SK-N-SH treated with all-trans-retinoic acid at 6 μM for 48 hours (cell line): Measurements from ENCODE around the gene ADAMTSL3.

Experiments
- ARNTL ChIP-seq: fragments of 450-650 bp; formaldehyde crosslinking; IDR thresholded peaks from 2 replicates; pipeline ENCODE4 v1.5.0; 2020; ENCODE audit warnings: low read depth, mild to moderate bottlenecking, moderate library complexity, borderline replicate concordance
- TF ChIP-seq, protein P1 (sequence below): fragments of 250-450 bp; sonication (Bioruptor Pico); IDR thresholded peaks from 2 replicates; pipeline ENCODE4 v1.8.0; 2020; ENCODE audit warnings: mild to moderate bottlenecking, moderate library complexity, borderline replicate concordance

DNA sequence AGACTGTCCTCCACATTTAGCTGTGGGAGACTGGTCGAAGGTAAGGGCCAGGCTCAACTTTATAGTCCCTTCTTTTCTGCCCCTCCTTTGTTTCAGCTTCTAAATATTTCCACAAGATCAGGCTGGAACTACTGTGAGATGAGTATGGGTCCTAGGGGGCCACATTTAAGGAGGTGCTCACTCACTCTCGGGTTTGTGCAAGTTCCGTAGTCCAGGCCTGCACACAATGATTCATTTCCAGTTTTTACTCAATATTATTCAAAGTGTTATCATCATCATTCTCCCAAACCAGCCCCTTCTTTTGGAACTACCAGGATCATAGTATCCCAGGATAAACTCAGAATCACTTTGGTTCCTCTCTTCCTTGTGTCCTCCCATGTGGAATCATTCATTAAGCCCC is 289.1 kb downstream of the ADAMTSL3 start:
- no peak for TF ChIP-seq ARNTL
- TF ChIP-seq, protein P1, sequence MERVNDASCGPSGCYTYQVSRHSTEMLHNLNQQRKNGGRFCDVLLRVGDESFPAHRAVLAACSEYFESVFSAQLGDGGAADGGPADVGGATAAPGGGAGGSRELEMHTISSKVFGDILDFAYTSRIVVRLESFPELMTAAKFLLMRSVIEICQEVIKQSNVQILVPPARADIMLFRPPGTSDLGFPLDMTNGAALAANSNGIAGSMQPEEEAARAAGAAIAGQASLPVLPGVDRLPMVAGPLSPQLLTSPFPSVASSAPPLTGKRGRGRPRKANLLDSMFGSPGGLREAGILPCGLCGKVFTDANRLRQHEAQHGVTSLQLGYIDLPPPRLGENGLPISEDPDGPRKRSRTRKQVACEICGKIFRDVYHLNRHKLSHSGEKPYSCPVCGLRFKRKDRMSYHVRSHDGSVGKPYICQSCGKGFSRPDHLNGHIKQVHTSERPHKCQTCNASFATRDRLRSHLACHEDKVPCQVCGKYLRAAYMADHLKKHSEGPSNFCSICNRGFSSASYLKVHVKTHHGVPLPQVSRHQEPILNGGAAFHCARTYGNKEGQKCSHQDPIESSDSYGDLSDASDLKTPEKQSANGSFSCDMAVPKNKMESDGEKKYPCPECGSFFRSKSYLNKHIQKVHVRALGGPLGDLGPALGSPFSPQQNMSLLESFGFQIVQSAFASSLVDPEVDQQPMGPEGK (CRISPR knock-in tag): no peak
